ENCODE results near the gene ANK3.

DNA sequence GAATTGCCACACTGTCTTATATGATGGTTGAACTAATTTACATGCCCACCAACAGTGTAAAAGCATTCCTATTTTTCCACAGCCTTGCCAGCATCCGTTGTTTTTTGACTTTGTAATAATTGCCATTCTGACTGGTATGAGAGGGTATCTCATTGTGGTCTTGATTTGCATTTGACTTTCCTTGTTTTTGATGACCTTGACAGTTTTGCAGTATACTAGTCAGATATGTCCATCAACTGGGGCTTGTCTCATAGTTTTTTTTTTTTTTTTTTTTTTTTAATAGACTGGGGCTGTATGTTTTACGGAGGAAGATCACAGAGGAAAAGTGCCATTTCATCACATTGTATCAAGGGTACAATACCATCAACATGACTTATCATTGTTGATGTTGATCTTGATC is 220.6 kb downstream of the ANK3 start:
- TF ChIP-seq EZH2 (IDR thresholded peaks at IDR 0.05): no peak
- TF ChIP-seq, protein P1, sequence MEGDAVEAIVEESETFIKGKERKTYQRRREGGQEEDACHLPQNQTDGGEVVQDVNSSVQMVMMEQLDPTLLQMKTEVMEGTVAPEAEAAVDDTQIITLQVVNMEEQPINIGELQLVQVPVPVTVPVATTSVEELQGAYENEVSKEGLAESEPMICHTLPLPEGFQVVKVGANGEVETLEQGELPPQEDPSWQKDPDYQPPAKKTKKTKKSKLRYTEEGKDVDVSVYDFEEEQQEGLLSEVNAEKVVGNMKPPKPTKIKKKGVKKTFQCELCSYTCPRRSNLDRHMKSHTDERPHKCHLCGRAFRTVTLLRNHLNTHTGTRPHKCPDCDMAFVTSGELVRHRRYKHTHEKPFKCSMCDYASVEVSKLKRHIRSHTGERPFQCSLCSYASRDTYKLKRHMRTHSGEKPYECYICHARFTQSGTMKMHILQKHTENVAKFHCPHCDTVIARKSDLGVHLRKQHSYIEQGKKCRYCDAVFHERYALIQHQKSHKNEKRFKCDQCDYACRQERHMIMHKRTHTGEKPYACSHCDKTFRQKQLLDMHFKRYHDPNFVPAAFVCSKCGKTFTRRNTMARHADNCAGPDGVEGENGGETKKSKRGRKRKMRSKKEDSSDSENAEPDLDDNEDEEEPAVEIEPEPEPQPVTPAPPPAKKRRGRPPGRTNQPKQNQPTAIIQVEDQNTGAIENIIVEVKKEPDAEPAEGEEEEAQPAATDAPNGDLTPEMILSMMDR (IDR thresholded peaks at IDR 0.05 in 2 of 3, conservative IDR thresholded peaks at IDR 0.05 in 1 of 3; ENCODE audit: borderline replicate concordance in 1 of 3, insufficient read depth in 1 of 3, low read depth in 2 of 3, low read length in 2 of 3): no peak
- no peak for TF ChIP-seq POLR2A (IDR thresholded peaks at IDR 0.05; ENCODE audit: borderline replicate concordance, extremely low read depth, insufficient read depth, insufficient read length)
- TF ChIP-seq TCF7L2 (IDR thresholded peaks at IDR 0.05; ENCODE audit: borderline replicate concordance, extremely low read depth, insufficient read depth, insufficient read length): no peak
- no peak for TF ChIP-seq POLR2AphosphoS5 (IDR thresholded peaks at IDR 0.05; ENCODE audit: low read depth, low read length)
- TF ChIP-seq CEBPB (IDR thresholded peaks at IDR 0.05; ENCODE audit: low read depth): no peak
- TF ChIP-seq CBX3 (IDR thresholded peaks at IDR 0.05; ENCODE audit: low read depth): no peak
- no peak for TF ChIP-seq YY1 (IDR thresholded peaks at IDR 0.05; ENCODE audit: extremely low read depth, insufficient replicate concordance, low read depth, low read length)
- TF ChIP-seq, protein P2, sequence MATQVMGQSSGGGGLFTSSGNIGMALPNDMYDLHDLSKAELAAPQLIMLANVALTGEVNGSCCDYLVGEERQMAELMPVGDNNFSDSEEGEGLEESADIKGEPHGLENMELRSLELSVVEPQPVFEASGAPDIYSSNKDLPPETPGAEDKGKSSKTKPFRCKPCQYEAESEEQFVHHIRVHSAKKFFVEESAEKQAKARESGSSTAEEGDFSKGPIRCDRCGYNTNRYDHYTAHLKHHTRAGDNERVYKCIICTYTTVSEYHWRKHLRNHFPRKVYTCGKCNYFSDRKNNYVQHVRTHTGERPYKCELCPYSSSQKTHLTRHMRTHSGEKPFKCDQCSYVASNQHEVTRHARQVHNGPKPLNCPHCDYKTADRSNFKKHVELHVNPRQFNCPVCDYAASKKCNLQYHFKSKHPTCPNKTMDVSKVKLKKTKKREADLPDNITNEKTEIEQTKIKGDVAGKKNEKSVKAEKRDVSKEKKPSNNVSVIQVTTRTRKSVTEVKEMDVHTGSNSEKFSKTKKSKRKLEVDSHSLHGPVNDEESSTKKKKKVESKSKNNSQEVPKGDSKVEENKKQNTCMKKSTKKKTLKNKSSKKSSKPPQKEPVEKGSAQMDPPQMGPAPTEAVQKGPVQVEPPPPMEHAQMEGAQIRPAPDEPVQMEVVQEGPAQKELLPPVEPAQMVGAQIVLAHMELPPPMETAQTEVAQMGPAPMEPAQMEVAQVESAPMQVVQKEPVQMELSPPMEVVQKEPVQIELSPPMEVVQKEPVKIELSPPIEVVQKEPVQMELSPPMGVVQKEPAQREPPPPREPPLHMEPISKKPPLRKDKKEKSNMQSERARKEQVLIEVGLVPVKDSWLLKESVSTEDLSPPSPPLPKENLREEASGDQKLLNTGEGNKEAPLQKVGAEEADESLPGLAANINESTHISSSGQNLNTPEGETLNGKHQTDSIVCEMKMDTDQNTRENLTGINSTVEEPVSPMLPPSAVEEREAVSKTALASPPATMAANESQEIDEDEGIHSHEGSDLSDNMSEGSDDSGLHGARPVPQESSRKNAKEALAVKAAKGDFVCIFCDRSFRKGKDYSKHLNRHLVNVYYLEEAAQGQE (IDR thresholded peaks at IDR 0.05; ENCODE audit: low read depth): no peak
- no peak for TF ChIP-seq ZNF274 (IDR thresholded peaks at IDR 0.05; ENCODE audit: low read depth, low read length)
- no peak for TF ChIP-seq SIN3A (IDR thresholded peaks at IDR 0.05; ENCODE audit: low read depth)
